ENCODE measurements around the gene LRBA. TPM values are rescaled to one million over a fixed set of nuclear protein-coding genes. Genes with fewer than 3 reads are reported as not detected.

LRBA gene
- total RNA-seq, 2 donors from 2014 or later: 55.5 to 77.7 TPM

- Histone ChIP-seq H3K27me3 (no peaks in the 10 kb centered on the region), H3K36me3 (no peaks in the 10 kb centered on the region), H3K27ac (no peak overlapping the region), H3K9me3 (no peaks in the 10 kb centered on the region), H3K9ac (ENCODE audit: low read depth in 2 of 2, low read length in 2 of 2) (no peak overlapping the region), H3K4me1 (no peaks in the 10 kb centered on the region), H3K4me3 (no peak overlapping the region)
- no peak for DNase-seq
- no peak for TF ChIP-seq CTCF (IDR thresholded peaks at IDR 0.05)
- intact Hi-C loops (cut with DNase I): loop anchor here (10.0 kb wide), 1 partner anchor 269 kb away; no protein-coding TSS in a partner anchor
These were observed 709.1 kb downstream of the LRBA start for GRCh38 chr4:150305995-150306394.

GRCh38 chr4:150302553-150302952 lies 712.5 kb downstream of the LRBA start:
- no peaks in the 10 kb centered on the region for H3K4me1 ChIP-seq
- DNase-seq: no peak
- H3K4me3 ChIP-seq: no peak overlapping the region
- intact Hi-C loops (cut with DNase I): loop anchor here (10.0 kb wide), 1 partner anchor 272 kb away; no protein-coding TSS in a partner anchor
- TF ChIP-seq CTCF (IDR thresholded peaks at IDR 0.05): no peak
- no peaks in the 10 kb centered on the region for H3K9me3 ChIP-seq
- H3K36me3 ChIP-seq: no peaks in the 10 kb centered on the region
- H3K9ac ChIP-seq (ENCODE audit: low read depth in 2 of 2, low read length in 2 of 2): no peak overlapping the region
- H3K27ac ChIP-seq: no peak overlapping the region
- H3K27me3 ChIP-seq: no peaks in the 10 kb centered on the region

GRCh38 chr4:150299816-150300215 lies 715.3 kb downstream of the LRBA start:
- H3K36me3 ChIP-seq: no peaks in the 10 kb centered on the region
- H3K9me3 ChIP-seq: no peaks in the 10 kb centered on the region
- no peaks in the 10 kb centered on the region for H3K4me1 ChIP-seq
- H3K4me3 ChIP-seq: no peak overlapping the region
- no peak overlapping the region for H3K9ac ChIP-seq (ENCODE audit: low read depth in 2 of 2, low read length in 2 of 2)
- H3K27me3 ChIP-seq: no peaks in the 10 kb centered on the region
- intact Hi-C loops (cut with DNase I): loop anchor here (5.0 to 10.0 kb wide), 2 partner anchors 275 to 297 kb away; no protein-coding TSS in a partner anchor
- H3K27ac ChIP-seq: no peak overlapping the region
- no peak for DNase-seq
- TF ChIP-seq CTCF (IDR thresholded peaks at IDR 0.05): no peak

- Histone ChIP-seq H3K9ac (ENCODE audit: low read depth in 2 of 2, low read length in 2 of 2) (no peak overlapping the region), H3K4me3 (no peak overlapping the region), H3K9me3 (no peaks in the 10 kb centered on the region), H3K36me3 (no peaks in the 10 kb centered on the region), H3K4me1 (no peaks in the 10 kb centered on the region), H3K27me3 (no peaks in the 10 kb centered on the region), H3K27ac (no peak overlapping the region)
- intact Hi-C loops (cut with DNase I): loop anchor here (5.0 kb wide), 1 partner anchor 299 kb away; no protein-coding TSS in a partner anchor
- peak; percentile 53 for DNase-seq
- TF ChIP-seq CTCF (IDR thresholded peaks at IDR 0.05): peak; percentile 51
These were observed 717.1 kb downstream of the LRBA start for GRCh38 chr4:150297861-150298474.

- Histone ChIP-seq H3K4me1 (no peaks in the 10 kb centered on the region), H3K27ac (no peak overlapping the region), H3K4me3 (no peak overlapping the region), H3K27me3 (no peaks in the 10 kb centered on the region), H3K36me3 (no peaks in the 10 kb centered on the region), H3K9me3 (no peaks in the 10 kb centered on the region), H3K9ac (ENCODE audit: low read depth in 2 of 2, low read length in 2 of 2) (no peak overlapping the region)
- DNase-seq: no peak
- no peak for TF ChIP-seq CTCF (IDR thresholded peaks at IDR 0.05)
- intact Hi-C loops (cut with DNase I): loop anchor here (5.0 kb wide), 1 partner anchor 577 kb away; no protein-coding TSS in a partner anchor
These were observed 725.2 kb downstream of the LRBA start for GRCh38 chr4:150289881-150290280.

Measured in colonic mucosa (tissue), 4 donors.